ENCODE results near the gene SLC22A14. TPM values are rescaled to one million over a fixed set of nuclear protein-coding genes. Genes with fewer than 3 reads are reported as not detected.
A peak's percentile ranks its signal among the peaks of the same experiment; 100 is the strongest.

The SLC22A14 gene
- total RNA-seq, 1 experiment from 2014 or later = 0.13 TPM

DNA sequence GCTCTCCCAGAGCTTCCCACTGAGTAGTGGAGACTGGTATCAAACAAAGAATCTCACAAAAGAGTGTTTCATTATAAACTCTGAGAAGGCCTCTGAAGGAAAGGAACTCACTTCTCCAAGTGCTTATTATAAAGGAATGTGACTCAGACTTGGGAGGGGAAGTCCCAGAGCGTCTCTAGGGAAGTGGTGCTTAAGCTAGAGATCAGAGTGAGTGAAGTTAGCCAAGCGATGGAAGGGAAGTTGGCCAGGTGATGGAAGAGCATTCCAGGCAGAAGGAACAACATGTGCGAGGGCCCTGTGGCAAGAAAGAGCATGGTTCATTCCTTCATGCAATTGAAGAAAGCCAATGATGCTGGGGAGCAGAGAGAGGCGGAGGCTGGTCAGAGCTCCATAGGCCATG, 66.8 kb downstream of the SLC22A14 start:
- Histone ChIP-seq H3K9me3 (ENCODE audit: control insufficient read depth, insufficient read depth, low read depth, low read length) (no peaks in the 10 kb centered on the region), H3K36me3 (ENCODE audit: control insufficient read depth, insufficient read depth, low read length) (no peaks in the 10 kb centered on the region), H3K27me3 (ENCODE audit: control insufficient read depth, insufficient read depth, low read length) (no peaks in the 10 kb centered on the region), H3K4me1 (ENCODE audit: control insufficient read depth, insufficient read depth, low read length) (no peaks in the 10 kb centered on the region), H3K27ac (ENCODE audit: low read length) (no peak overlapping the region), H3K4me3 (ENCODE audit: low read depth in 2 of 2, low read length in 2 of 2) (no peak overlapping the region)
- TF ChIP-seq POLR2AphosphoS5 (IDR thresholded peaks at IDR 0.05; ENCODE audit: low read depth, low read length) (no peak), TCF7L2 (IDR thresholded peaks at IDR 0.05; ENCODE audit: low read depth, low read length) (no peak), SIN3A (IDR thresholded peaks at IDR 0.05; ENCODE audit: borderline replicate concordance, insufficient read depth, low read depth, low read length) (no peak)
- TF ChIP-seq, protein P1, sequence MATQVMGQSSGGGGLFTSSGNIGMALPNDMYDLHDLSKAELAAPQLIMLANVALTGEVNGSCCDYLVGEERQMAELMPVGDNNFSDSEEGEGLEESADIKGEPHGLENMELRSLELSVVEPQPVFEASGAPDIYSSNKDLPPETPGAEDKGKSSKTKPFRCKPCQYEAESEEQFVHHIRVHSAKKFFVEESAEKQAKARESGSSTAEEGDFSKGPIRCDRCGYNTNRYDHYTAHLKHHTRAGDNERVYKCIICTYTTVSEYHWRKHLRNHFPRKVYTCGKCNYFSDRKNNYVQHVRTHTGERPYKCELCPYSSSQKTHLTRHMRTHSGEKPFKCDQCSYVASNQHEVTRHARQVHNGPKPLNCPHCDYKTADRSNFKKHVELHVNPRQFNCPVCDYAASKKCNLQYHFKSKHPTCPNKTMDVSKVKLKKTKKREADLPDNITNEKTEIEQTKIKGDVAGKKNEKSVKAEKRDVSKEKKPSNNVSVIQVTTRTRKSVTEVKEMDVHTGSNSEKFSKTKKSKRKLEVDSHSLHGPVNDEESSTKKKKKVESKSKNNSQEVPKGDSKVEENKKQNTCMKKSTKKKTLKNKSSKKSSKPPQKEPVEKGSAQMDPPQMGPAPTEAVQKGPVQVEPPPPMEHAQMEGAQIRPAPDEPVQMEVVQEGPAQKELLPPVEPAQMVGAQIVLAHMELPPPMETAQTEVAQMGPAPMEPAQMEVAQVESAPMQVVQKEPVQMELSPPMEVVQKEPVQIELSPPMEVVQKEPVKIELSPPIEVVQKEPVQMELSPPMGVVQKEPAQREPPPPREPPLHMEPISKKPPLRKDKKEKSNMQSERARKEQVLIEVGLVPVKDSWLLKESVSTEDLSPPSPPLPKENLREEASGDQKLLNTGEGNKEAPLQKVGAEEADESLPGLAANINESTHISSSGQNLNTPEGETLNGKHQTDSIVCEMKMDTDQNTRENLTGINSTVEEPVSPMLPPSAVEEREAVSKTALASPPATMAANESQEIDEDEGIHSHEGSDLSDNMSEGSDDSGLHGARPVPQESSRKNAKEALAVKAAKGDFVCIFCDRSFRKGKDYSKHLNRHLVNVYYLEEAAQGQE (IDR thresholded peaks at IDR 0.05; ENCODE audit: insufficient read depth in 1 of 2, low read depth in 2 of 2, low read length in 1 of 2) = no peak
- TF ChIP-seq, protein P2, sequence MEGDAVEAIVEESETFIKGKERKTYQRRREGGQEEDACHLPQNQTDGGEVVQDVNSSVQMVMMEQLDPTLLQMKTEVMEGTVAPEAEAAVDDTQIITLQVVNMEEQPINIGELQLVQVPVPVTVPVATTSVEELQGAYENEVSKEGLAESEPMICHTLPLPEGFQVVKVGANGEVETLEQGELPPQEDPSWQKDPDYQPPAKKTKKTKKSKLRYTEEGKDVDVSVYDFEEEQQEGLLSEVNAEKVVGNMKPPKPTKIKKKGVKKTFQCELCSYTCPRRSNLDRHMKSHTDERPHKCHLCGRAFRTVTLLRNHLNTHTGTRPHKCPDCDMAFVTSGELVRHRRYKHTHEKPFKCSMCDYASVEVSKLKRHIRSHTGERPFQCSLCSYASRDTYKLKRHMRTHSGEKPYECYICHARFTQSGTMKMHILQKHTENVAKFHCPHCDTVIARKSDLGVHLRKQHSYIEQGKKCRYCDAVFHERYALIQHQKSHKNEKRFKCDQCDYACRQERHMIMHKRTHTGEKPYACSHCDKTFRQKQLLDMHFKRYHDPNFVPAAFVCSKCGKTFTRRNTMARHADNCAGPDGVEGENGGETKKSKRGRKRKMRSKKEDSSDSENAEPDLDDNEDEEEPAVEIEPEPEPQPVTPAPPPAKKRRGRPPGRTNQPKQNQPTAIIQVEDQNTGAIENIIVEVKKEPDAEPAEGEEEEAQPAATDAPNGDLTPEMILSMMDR (IDR thresholded peaks at IDR 0.05) = no peak
- in situ Hi-C loops (cut with HindIII; ENCODE audit: low pct_unique_long_range_greater_than_20kb, low sequenced_read_pairs) = no loop called here
- DNase-seq (ENCODE audit: low read depth, low spot score) (no peak), ATAC-seq (no peak)
- BruUV-seq (replicated peaks) = no TSS peak
- intact Hi-C loops (cut with micrococcal nuclease; ENCODE audit: unreplicated experiment) = no loop called here
- ChIA-PET POLR2A (no interaction called here), CTCF (no interaction called here)

DNA sequence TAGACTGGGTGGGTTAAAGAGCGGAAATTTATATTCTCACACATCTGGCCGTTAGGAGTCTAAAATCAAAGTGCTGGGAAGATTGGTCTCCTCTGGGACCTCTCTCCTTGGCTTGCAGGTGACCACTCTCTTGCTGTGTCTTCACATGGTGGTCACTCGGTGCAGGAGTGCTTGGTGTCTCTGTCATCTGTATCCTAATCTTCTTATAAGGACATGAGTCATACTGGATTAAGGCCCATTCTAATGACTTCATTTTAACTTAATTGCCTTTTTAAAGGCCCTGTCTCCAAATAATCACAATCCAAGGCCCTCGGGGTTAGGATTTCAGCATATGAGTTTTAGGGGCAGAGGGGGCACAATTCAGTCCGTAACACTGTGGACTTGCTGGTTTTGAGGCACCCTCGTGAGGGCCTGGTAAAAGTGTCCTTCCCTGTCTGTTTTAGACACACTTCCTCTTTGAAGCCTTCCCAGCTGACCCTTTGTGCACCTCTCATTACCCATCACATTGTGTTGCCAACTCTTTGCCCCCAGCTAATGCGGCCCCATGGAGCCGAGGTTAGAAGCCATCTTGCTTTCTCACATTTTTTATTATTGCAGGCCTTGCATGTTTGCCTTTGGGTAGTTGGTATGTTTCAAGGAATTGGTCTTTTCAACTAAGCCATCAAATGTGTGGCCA, 67.7 kb downstream of the SLC22A14 start:
- intact Hi-C loops (cut with micrococcal nuclease; ENCODE audit: unreplicated experiment) = no loop called here
- TF ChIP-seq POLR2AphosphoS5 (IDR thresholded peaks at IDR 0.05; ENCODE audit: low read depth, low read length) (no peak), SIN3A (IDR thresholded peaks at IDR 0.05; ENCODE audit: borderline replicate concordance, insufficient read depth, low read depth, low read length) (no peak), TCF7L2 (IDR thresholded peaks at IDR 0.05; ENCODE audit: low read depth, low read length) (no peak)
- TF ChIP-seq, protein P2 (IDR thresholded peaks at IDR 0.05) = no peak
- TF ChIP-seq, protein P1 (IDR thresholded peaks at IDR 0.05; ENCODE audit: insufficient read depth in 1 of 2, low read depth in 2 of 2, low read length in 1 of 2) = no peak
- H3K27ac ChIP-seq (ENCODE audit: low read length) = no peak overlapping the region
- in situ Hi-C loops (cut with HindIII; ENCODE audit: low pct_unique_long_range_greater_than_20kb, low sequenced_read_pairs) = no loop called here
- no peak for ATAC-seq
- H3K4me1 ChIP-seq (ENCODE audit: control insufficient read depth, insufficient read depth, low read length) = no peaks in the 10 kb centered on the region
- H3K9me3 ChIP-seq (ENCODE audit: control insufficient read depth, insufficient read depth, low read depth, low read length) = no peaks in the 10 kb centered on the region
- BruUV-seq (replicated peaks) = TSS peak; percentile 65
- ChIA-PET CTCF (no interaction called here), POLR2A (no interaction called here)
- no peaks in the 10 kb centered on the region for H3K27me3 ChIP-seq (ENCODE audit: control insufficient read depth, insufficient read depth, low read length)
- no peaks in the 10 kb centered on the region for H3K36me3 ChIP-seq (ENCODE audit: control insufficient read depth, insufficient read depth, low read length)
- no peak overlapping the region for H3K4me3 ChIP-seq (ENCODE audit: low read depth in 2 of 2, low read length in 2 of 2)
- DNase-seq (ENCODE audit: low read depth, low spot score) = no peak

Measured in Panc1 (cell line).